ENCODE measurements around the gene DPH3.
"Not testable (repeated sequence)": the region's sequence is repeated elsewhere in the genome, so short reads cannot be mapped to it uniquely, and the experiment has no call there.

The DPH3 gene

DNA sequence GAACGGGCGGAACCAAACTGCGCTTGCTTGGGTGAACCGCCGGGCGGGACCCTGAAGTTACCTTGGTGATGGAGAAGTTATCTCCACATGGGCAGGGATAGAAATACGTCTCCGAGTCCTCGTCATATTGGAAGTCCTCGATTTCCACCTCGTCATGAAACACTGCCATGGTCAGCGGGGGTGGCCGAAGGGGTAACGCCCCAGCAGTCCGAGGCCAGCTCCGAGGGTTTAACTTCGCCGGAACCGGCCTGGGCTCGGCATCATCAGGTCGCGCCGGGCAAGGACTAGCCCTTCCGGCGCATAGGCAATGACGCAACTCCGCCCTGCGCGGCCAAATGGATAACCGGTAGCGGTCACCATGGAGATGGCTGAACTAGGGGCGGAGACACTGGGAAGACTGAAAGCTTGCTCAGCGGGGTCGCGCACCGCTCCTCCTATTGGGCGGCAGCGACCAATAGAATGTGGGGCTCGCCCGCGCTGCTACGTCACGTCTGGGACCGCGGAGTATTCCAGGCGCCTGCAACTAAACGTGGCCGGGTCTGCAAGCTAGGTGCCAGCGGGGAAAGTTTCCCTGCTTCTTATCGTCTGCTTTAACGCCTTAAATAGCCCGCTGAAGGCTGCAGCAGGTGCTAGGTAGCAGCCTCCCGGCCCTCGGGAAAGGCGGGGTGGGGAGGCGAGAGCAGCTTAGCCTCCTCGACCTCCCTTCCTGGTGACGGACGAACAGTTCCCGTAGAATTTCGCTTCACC is at the start of gene DPH3, which contains the start of gene OXNAD1:
DPH3 (minus strand) TSS at position 236 of the 747 bp plus-strand sequence; CDS start at position 169, 67 bp downstream.
OXNAD1 (plus strand) TSS at position 505 of the 747 bp plus-strand sequence. CDS start 5,741 bp downstream, outside the sequence.
- peak; percentile 99 for DNase-seq (ENCODE audit: low read depth in 2 of 2)

GRCh38 chr3:16313886-16314645 is 49.3 kb upstream of the DPH3 start:
- no peak for DNase-seq (ENCODE audit: low read depth in 2 of 2)

- DNase-seq (ENCODE audit: low read depth in 2 of 2): peak in 1 of 2 donors; percentile 27
These were observed 47.3 kb upstream of the DPH3 start for GRCh38 chr3:16311960-16312451.

DNA sequence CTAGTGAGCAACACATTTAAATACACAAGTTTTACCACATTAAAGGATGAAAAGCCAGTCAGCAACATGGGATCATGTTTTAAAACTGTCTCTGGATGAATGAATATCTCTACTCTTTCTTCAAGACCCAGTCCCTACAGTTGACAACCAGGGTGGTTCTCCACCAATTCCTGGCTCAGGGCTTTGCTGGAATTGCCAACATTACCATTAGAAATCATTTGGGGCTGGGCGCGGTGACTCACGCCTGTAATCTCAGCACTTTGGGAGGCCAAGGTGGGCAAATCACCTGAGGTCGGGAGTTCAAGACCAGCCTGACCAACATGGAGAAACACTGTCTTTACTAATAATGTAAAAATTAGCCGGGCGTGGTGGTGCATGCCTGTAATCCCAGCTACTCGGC is 45.7 kb upstream of the DPH3 start:
- not testable (repeated sequence) for DNase-seq (ENCODE audit: low read depth in 2 of 2)

DNA sequence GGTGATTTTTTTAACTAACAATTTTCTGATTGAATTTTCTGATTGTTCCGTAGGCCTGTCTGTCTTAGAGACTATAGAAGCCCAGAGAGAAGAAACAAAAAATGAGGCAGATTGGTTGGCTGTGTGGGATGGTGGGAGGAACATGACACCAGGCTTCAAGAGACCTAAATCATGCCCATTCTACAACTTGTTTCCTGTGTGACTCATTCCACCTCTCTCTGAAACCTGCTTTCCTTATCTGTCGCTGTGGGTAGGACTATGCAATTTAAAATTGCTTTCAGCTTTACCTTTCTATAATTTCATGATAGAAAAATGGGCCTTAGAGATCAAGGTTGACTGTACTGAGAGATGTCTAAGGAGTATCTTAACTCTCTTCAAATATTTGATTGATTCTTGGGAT is 44.8 kb upstream of the DPH3 start:
- peak; percentile 32 to 36 for DNase-seq (ENCODE audit: low read depth in 2 of 2)

GRCh38 chr3:16308727-16309126 is 44.0 kb upstream of the DPH3 start:
- no peak for DNase-seq (ENCODE audit: low read depth in 2 of 2)

DNA sequence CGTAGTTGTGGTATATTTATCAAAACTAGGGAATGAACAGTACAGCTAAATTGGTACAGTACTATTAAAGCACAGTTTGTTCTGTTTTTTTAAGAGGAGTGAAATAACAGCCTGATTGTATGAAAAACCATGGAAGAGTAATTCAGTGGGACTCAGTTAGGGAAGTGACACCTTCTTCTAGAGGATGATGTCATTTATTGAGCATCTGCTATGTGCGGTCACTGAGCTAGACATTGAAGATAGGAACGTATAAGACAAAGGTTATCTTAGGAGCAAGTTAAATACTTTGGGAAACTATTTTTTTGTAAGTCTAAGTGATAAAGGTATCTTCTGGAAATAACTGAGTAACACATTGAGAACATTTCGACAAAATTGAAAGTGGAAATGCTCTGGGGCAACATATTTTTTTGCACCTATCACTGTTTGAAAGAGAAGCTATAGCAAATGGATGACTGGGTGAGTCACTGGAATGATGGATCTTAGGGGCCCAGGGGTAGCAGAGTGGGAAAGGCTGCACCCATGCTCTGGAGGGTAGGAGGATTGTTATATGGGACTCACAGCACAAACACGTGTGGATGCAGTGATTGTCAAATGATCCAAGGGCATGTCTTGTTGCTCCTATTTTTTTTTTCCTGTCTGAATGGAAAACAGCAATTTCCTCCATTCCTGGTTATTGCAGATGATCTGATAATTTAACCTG is 43.2 kb upstream of the DPH3 start:
- no peak for DNase-seq (ENCODE audit: low read depth in 2 of 2)

- DNase-seq (ENCODE audit: low read depth in 2 of 2): peak; percentile 25 to 40
These were observed 40.4 kb upstream of the DPH3 start for GRCh38 chr3:16305111-16305541.

GRCh38 chr3:16304061-16305010 is 39.6 kb upstream of the DPH3 start:
- no peak for DNase-seq (ENCODE audit: low read depth in 2 of 2)

- DNase-seq (ENCODE audit: low read depth in 2 of 2): no peak
These were observed 38.4 kb upstream of the DPH3 start for GRCh38 chr3:16303037-16303575.

GRCh38 chr3:16302082-16302631 is 37.4 kb upstream of the DPH3 start:
- no peak for DNase-seq (ENCODE audit: low read depth in 2 of 2)

DNA sequence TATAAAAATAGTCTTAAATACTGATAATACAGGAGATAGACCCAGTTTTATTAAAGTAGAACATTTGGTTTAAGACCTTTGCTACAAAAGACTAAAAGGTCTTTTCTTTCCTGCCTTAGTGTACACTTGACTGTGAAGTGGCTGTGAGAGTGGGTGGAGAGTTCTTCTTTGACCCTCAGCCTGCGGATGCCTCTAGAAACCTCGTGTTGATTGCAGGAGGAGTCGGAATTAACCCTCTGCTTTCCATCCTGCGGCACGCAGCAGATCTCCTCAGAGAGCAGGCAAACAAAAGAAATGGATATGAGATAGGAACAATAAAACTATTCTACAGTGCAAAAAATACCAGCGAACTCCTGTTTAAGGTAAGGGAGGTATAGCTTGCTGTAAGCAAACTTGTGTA is 36.8 kb upstream of the DPH3 start:
- no peak for DNase-seq (ENCODE audit: low read depth in 2 of 2)

DNA sequence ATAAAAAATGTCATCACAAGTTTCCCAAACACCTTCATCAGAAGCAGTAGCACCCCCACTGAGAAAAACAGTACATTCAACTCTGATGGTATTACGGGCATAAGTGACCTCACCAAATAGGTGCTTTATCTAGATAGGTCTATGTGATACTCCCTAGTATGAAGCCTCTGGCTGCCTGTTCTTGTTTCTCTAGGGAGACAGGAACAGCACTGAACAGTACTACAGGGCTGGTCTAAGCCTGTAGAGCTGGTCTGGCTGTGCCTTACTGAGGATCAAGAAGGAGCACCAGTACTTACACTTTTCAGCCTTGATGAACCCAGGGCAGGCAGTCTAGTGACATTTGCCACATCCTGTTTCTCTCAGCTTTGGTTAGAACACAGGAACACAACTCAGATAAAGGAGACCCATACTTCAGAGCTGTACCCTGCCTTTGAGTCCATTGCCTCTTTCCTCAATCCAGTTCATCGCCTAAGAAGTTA is 36.2 kb upstream of the DPH3 start:
- DNase-seq (ENCODE audit: low read depth in 2 of 2): no peak

- DNase-seq (ENCODE audit: low read depth in 2 of 2): no peak
These were observed 35.6 kb upstream of the DPH3 start for GRCh38 chr3:16300307-16300706.

DNA sequence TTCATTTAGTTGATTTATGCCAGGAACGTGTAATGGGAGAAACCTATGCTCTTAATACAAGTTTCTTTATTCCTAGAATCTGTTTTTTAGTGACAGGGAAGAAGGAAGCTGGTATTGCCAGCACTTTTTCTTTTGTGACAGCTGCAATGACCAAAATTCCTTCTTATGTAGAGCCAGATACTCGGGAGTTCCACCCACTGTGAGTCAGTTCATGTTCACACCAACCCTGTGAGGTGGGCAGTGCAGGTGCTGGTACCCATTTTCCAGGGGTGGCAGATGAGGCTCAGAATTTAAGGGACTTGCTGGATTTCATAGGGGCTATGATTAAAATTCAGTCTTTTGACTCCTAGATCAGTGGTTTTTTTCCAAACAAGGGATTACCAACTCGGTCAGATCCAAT is 35.0 kb upstream of the DPH3 start:
- DNase-seq (ENCODE audit: low read depth in 2 of 2): no peak

DNA sequence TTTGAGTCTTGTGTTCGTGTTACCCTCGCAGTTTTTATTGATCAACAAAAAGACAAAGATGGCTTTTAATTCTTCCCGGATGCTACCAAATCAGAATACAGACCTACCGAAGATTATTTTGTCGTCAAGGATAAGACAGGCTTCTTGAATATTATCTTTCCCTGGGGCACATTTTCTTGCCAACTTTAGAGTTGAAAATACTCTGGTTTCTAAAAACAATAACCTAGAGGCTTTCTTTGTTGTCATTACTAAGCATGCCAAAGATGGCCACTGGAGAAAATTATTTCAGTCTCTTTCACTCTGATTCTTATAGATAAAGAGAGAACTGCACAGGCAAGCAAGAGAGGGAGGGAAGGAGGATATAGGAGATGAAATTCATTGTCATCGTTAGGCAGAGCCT is 34.1 kb upstream of the DPH3 start:
- DNase-seq (ENCODE audit: low read depth in 2 of 2): no peak

GRCh38 chr3:16297997-16298885 is 33.5 kb upstream of the DPH3 start:
- DNase-seq (ENCODE audit: low read depth in 2 of 2): no peak

- no peak for DNase-seq (ENCODE audit: low read depth in 2 of 2)
These were observed 30.7 kb upstream of the DPH3 start for GRCh38 chr3:16295298-16295890.

- DNase-seq (ENCODE audit: low read depth in 2 of 2): no peak
These were observed 30.1 kb upstream of the DPH3 start for GRCh38 chr3:16294844-16295243.

All from stimulated activated CD8-positive, alpha-beta memory T cell treated with anti-CD3 and anti-CD28 coated beads, Interleukin-15, amount 100 ng/mL, for 48 hours (primary cell).